DOHH2 (cell line): ENCODE measurements around the gene CFAP157.

Source experiments
- H3F3A ChIP-seq: fragments of 200-600 bp; sonication (generic), shearing (Covaris generic); 2 replicates; pipeline ENCODE4 v1.6.0; 2016; ENCODE audit warnings: antibody characterized with exemption, mild to moderate bottlenecking; ENCODE audit not compliant: control insufficient read depth, insufficient read depth
- H3K27ac ChIP-seq: fragments of 200-600 bp; sonication (generic); 2 replicates; pipeline ENCODE4 v1.5.1; 2014; ENCODE audit warnings: low read depth, mild to moderate bottlenecking, low read length, moderate library complexity
- H3K27me3 ChIP-seq: fragments of 200-600 bp; sonication (generic); 2 replicates; pipeline ENCODE4 v1.6.1; 2014; ENCODE audit warnings: mild to moderate bottlenecking, low read length, mixed read lengths; ENCODE audit not compliant: control insufficient read depth
- H3K36me3 ChIP-seq: fragments of 200-600 bp; sonication (generic); 2 replicates; pipeline ENCODE4 v1.6.1; 2014; ENCODE audit warnings: mild to moderate bottlenecking, low read length, moderate library complexity, mixed read lengths; ENCODE audit not compliant: control insufficient read depth
- H3K4me1 ChIP-seq: fragments of 200-600 bp; sonication (generic); 2 replicates; pipeline ENCODE4 v1.6.1; 2014; ENCODE audit warnings: mild to moderate bottlenecking, low read length, mixed read lengths; ENCODE audit not compliant: control insufficient read depth
- H3K4me2 ChIP-seq: fragments of 200-600 bp; sonication (generic); 2 replicates; pipeline ENCODE4 v1.6.0; 2014; ENCODE audit warnings: mild to moderate bottlenecking, low read length, moderate library complexity
- H3K4me3 ChIP-seq: fragments of 200-600 bp; sonication (generic); 2 replicates; pipeline ENCODE4 v1.5.1; 2014; ENCODE audit warnings: mild to moderate bottlenecking, low read length, mixed read lengths
- H3K79me2 ChIP-seq: fragments of 200-600 bp; sonication (generic); 2 replicates; pipeline ENCODE4 v1.6.1; 2014; ENCODE audit warnings: mild to moderate bottlenecking, low read length, mixed read lengths; ENCODE audit not compliant: control insufficient read depth
- H3K9me2 ChIP-seq: fragments of 200-600 bp; sonication (generic); replicated peaks from 2 replicates; pipeline ENCODE4 v1.6.1; 2014; ENCODE audit warnings: mild to moderate bottlenecking, low read length, mixed read lengths; ENCODE audit not compliant: control insufficient read depth
- H3K9me3 ChIP-seq: fragments of 200-600 bp; sonication (generic); 2 replicates; pipeline ENCODE4 v1.6.1; 2014; ENCODE audit warnings: antibody characterized with exemption, low read length, mixed read lengths; ENCODE audit not compliant: control insufficient read depth, insufficient read depth
- H4K20me1 ChIP-seq: fragments of 200-600 bp; sonication (generic); 2 replicates; pipeline ENCODE4 v1.6.0; 2014; ENCODE audit warnings: low read depth, mild to moderate bottlenecking, antibody characterized with exemption, low read length, moderate library complexity; ENCODE audit not compliant: control insufficient read depth, insufficient read depth
- EZH2phosphoT487 ChIP-seq: fragments of 200-600 bp; sonication (generic); IDR thresholded peaks from 2 replicates; pipeline ENCODE4 v1.6.1; 2017; ENCODE audit warnings: borderline replicate concordance, mild to moderate bottlenecking, antibody characterized with exemption, low read length, moderate library complexity, mixed read lengths
- TF ChIP-seq, protein P1 (sequence below): fragments of 200-600 bp; sonication (generic); IDR thresholded peaks from one replicate; pipeline ENCODE4 v1.5.1; 2014; ENCODE audit warnings: antibody characterized with exemption, mild to moderate bottlenecking, low read depth, low read length; ENCODE audit not compliant: poor library complexity, severe bottlenecking

The CFAP157 gene

DNA sequence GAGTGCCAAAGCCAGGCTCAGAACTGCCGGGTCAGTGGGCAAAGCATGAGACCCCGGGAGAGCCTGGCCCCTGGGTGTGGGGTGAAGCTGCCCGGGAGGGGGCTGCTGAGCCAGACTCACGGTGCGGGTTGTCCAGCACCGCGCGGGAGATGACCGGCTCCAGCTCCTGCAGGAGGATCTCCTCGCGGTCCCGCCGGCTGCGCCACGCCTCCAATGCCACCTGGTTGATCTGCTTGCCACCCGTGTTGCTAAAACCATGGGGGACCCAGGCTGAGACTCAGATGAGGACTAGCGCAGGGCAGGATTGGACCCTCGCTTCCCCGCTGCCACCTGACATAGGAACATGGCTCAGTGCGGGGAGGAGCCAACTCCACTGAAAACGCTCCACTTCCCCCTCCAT, 25.7 kb downstream of the CFAP157 start:
- H3K27me3 ChIP-seq: no peaks in the 10 kb centered on the region
- H3K4me1 ChIP-seq: peaks cover 17% of the 10 kb centered on the region
- no peak overlapping the region for H3K4me3 ChIP-seq
- H4K20me1 ChIP-seq: no peaks in the 10 kb centered on the region
- no peak overlapping the region for H3K27ac ChIP-seq
- H3F3A ChIP-seq: no peaks in the 10 kb centered on the region
- TF ChIP-seq EZH2phosphoT487: no peak
- TF ChIP-seq, protein P1, sequence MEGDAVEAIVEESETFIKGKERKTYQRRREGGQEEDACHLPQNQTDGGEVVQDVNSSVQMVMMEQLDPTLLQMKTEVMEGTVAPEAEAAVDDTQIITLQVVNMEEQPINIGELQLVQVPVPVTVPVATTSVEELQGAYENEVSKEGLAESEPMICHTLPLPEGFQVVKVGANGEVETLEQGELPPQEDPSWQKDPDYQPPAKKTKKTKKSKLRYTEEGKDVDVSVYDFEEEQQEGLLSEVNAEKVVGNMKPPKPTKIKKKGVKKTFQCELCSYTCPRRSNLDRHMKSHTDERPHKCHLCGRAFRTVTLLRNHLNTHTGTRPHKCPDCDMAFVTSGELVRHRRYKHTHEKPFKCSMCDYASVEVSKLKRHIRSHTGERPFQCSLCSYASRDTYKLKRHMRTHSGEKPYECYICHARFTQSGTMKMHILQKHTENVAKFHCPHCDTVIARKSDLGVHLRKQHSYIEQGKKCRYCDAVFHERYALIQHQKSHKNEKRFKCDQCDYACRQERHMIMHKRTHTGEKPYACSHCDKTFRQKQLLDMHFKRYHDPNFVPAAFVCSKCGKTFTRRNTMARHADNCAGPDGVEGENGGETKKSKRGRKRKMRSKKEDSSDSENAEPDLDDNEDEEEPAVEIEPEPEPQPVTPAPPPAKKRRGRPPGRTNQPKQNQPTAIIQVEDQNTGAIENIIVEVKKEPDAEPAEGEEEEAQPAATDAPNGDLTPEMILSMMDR: no peak
- H3K36me3 ChIP-seq: no peaks in the 10 kb centered on the region
- H3K4me2 ChIP-seq: no peak overlapping the region
- H3K79me2 ChIP-seq: no peaks in the 10 kb centered on the region
- no peaks in the 10 kb centered on the region for H3K9me2 ChIP-seq
- H3K9me3 ChIP-seq: no peaks in the 10 kb centered on the region

DNA sequence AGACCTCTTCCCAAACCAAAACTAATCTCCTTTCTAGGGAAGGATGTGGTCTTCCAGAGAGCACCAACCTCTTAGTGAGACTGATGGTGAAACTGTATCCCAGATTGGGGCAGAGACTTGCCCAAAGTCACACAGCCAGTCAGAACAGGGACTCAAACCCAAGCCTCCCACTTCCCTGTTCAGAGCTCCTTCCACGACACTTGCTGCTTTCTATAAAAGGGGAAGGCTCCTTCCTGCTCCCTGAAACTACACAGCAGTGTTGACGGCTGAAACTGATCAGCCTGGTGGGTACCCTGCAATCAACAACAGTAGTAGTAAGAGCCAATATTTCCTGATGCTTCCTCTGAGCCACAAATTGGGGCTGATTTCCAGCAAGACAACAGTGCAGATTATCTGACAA, 26.8 kb downstream of the CFAP157 start:
- peak overlapping the region; percentile 80; the same call in 1 of the 2 replicates for H3K4me2 ChIP-seq
- H3K9me3 ChIP-seq: no peaks in the 10 kb centered on the region
- H3F3A ChIP-seq: no peaks in the 10 kb centered on the region; the same call in 1 of the 2 replicates
- no peaks in the 10 kb centered on the region for H3K27me3 ChIP-seq
- H3K36me3 ChIP-seq: no peaks in the 10 kb centered on the region
- peaks cover 17% of the 10 kb centered on the region for H3K4me1 ChIP-seq
- H3K4me3 ChIP-seq: no peak overlapping the region
- H3K79me2 ChIP-seq: no peaks in the 10 kb centered on the region
- TF ChIP-seq, protein P1: no peak
- no peak for TF ChIP-seq EZH2phosphoT487
- no peak overlapping the region for H3K27ac ChIP-seq
- no peaks in the 10 kb centered on the region for H4K20me1 ChIP-seq
- H3K9me2 ChIP-seq: no peaks in the 10 kb centered on the region

DNA sequence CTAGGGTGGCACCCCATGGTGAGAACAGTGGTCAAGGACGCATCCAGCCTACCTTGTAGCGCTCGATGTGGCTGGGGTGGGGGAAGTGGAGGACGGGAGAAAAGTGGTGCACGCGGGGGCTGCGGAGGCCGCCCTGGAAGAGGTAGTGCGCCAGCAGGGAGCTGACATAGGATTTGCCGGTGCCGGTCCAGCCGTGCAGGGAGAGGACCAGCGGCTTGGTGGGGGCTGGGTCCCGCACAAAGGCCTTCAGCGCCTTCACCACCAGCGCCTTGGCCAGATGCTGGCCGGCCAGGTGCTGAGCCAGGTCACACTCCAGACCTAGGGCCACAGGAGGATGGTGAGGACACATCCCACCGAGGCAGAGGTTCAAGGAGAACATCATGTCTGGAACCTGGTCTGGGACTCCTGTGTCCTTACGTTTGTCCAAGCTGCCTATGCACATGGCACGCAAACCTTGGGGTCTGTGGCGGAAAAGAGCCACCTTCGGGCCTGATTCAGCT, 27.5 kb downstream of the CFAP157 start:
- H3F3A ChIP-seq: no peaks in the 10 kb centered on the region; the same call in 1 of the 2 replicates
- H3K9me2 ChIP-seq: no peaks in the 10 kb centered on the region
- H4K20me1 ChIP-seq: no peaks in the 10 kb centered on the region
- no peak overlapping the region for H3K27ac ChIP-seq
- H3K27me3 ChIP-seq: no peaks in the 10 kb centered on the region
- peak overlapping the region; percentile 85 for H3K4me3 ChIP-seq
- no peaks in the 10 kb centered on the region for H3K36me3 ChIP-seq
- TF ChIP-seq, protein P1: no peak
- no peak for TF ChIP-seq EZH2phosphoT487
- H3K4me2 ChIP-seq: peak overlapping the region; percentile 80
- peaks cover 17% of the 10 kb centered on the region for H3K4me1 ChIP-seq
- no peaks in the 10 kb centered on the region for H3K79me2 ChIP-seq
- no peaks in the 10 kb centered on the region for H3K9me3 ChIP-seq
